Osteoblast (primary cell): ENCODE data around the gene KIF17. TPM values are rescaled to one million over a fixed set of nuclear protein-coding genes. Genes with fewer than 3 reads are reported as not detected.
"Not testable (repeated sequence)": the region's sequence is repeated elsewhere in the genome, so short reads cannot be mapped to it uniquely, and the experiment has no call there.

ENCODE experiments used
- DNase-seq: peaks from one replicate; pipeline ENCODE4 v3.0.0; 2011; ENCODE audit warnings: low spot score, mixed read lengths; ENCODE audit not compliant: insufficient read length; ENCODE audit errors: missing footprints
- H2AFZ ChIP-seq: 2 replicates; pipeline ENCODE4 v1.6.0; 2011; ENCODE audit warnings: mild to moderate bottlenecking, low read length
- H3K27ac ChIP-seq: 2 replicates; pipeline ENCODE4 v1.5.1; 2011; ENCODE audit warnings: mild to moderate bottlenecking, low read depth, low read length, moderate library complexity
- H3K27me3 ChIP-seq: 2 replicates; pipeline ENCODE4 v1.6.0; 2012; ENCODE audit warnings: mild to moderate bottlenecking, control low read depth, inconsistent platforms, low read length, moderate library complexity; ENCODE audit not compliant: insufficient read depth
- H3K36me3 ChIP-seq: 2 replicates; pipeline ENCODE4 v1.5.1; 2011; ENCODE audit warnings: mild to moderate bottlenecking, low read length, control low read depth, moderate library complexity; ENCODE audit not compliant: insufficient read depth
- H3K4me1 ChIP-seq: 2 replicates; pipeline ENCODE4 v1.5.1; 2011; ENCODE audit warnings: mild to moderate bottlenecking, low read length, control low read depth, moderate library complexity; ENCODE audit not compliant: insufficient read depth
- H3K4me2 ChIP-seq: 2 replicates; pipeline ENCODE4 v1.6.0; 2011; ENCODE audit warnings: mild to moderate bottlenecking, low read length; ENCODE audit not compliant: insufficient read depth
- H3K4me3 ChIP-seq: fragments of 200-600 bp; sonication (generic); 3 replicates; pipeline ENCODE4 v1.5.1; 2012; ENCODE audit warnings: mild to moderate bottlenecking, low read length, inconsistent platforms; ENCODE audit not compliant: insufficient read depth
- H3K79me2 ChIP-seq: 2 replicates; pipeline ENCODE4 v1.6.0; 2012; ENCODE audit warnings: mild to moderate bottlenecking, low read length, control low read depth, inconsistent platforms; ENCODE audit not compliant: insufficient read depth
- H3K9me3 ChIP-seq: 2 replicates; pipeline ENCODE4 v1.5.1; 2011; ENCODE audit warnings: low read depth, low read length, control low read depth
- H4K20me1 ChIP-seq: 2 replicates; pipeline ENCODE4 v1.6.0; 2012; ENCODE audit warnings: mild to moderate bottlenecking, low read length, control low read depth; ENCODE audit not compliant: insufficient read depth
- CTCF ChIP-seq: IDR thresholded peaks from 2 replicates; pipeline ENCODE4 v1.5.1; 2011; ENCODE audit warnings: mild to moderate bottlenecking, low read depth, low read length, moderate library complexity; ENCODE audit errors: extremely low read depth
- total RNA-seq: library from RNA; depleted of rRNA; stranded (reverse); fragments of >200 nt; gene quantifications from 2 replicates; pipeline ENCODE4 v1.2.3, GENCODE V29; 2012

Gene KIF17
- total RNA-seq, 1 donor: 0.36 TPM

- H4K20me1 ChIP-seq: no peaks in the 10 kb centered on the region
- H2AFZ ChIP-seq: no peak overlapping the region
- H3K79me2 ChIP-seq: no peaks in the 10 kb centered on the region
- H3K27me3 ChIP-seq: peaks cover 4% of the 10 kb centered on the region
- H3K9me3 ChIP-seq: no peaks in the 10 kb centered on the region
- no peak overlapping the region for H3K27ac ChIP-seq
- no peak for TF ChIP-seq CTCF
- H3K36me3 ChIP-seq: no peaks in the 10 kb centered on the region
- no peak overlapping the region for H3K4me2 ChIP-seq
- peak; percentile 83 for DNase-seq
- no peak overlapping the region for H3K4me3 ChIP-seq
- no peaks in the 10 kb centered on the region for H3K4me1 ChIP-seq
Measured at GRCh38 chr1:20721117-20722061, 3.6 kb upstream of the KIF17 start.

DNA sequence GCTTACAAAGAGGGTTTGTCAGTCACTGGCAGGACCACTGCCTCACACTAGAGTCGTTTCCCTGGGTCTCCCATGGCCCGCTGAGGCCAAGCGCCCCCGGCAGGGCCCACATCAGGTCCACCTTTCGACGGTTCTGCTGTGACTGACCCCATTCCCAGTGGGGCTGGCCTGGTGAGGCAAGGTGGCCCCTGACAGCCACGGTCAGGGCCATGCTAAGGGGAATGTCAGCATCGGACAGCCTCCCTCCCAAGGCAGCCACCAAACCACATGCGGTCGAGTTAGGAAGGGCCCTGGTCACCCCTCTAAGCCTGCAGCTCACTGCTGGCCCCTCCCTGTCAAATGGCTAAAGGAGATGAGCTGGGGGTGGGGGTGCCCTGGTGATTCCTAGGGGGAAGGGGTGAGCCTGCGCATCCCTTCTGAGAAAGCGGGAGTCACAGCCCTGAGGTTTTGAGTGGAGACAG, 2.9 kb upstream of the KIF17 start:
- no peak for DNase-seq
- H3K27ac ChIP-seq: no peak overlapping the region
- H4K20me1 ChIP-seq: no peaks in the 10 kb centered on the region
- H3K79me2 ChIP-seq: no peaks in the 10 kb centered on the region
- no peaks in the 10 kb centered on the region for H3K36me3 ChIP-seq
- H2AFZ ChIP-seq: no peak overlapping the region
- H3K4me3 ChIP-seq: no peak overlapping the region
- H3K4me1 ChIP-seq: no peaks in the 10 kb centered on the region
- no peak for TF ChIP-seq CTCF
- no peak overlapping the region for H3K4me2 ChIP-seq
- peaks cover 4% of the 10 kb centered on the region for H3K27me3 ChIP-seq
- H3K9me3 ChIP-seq: no peaks in the 10 kb centered on the region

DNA sequence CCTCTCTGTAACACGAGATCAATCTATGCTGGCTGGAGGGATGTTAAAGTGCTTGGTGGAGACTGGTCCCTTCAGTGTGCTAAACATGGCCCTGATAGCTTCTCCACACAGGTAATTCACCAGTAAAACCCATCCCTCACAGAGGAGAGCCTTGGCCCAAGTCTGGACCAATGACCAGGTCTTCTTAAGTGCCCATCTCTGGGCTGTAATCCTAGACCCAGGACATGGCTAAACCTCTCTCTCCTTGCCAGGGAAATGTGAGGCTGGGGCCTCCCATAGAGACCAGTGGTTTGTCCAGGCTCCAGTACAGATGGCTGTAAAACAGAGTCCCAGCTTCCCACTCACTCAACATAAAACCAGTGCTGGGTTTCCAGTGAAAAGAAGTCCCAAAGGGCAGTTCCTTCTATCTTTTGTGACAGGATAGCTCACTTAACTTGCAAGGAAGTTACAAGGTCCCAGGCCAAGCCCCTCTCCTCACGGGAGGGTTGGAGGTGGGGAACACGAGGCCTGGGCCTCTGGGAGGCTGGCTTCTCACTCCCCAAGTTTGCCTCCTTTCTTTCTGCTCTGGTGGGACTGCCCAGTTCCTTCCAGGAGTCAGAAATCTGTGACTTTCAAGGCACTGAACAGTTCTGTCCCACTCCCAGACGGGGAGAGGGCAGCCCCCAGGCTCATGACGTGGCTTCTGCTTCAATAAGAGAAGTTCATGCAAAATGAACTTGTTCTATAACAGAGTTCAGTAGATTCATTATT, 2.2 kb upstream of the KIF17 start:
- H3K36me3 ChIP-seq: no peaks in the 10 kb centered on the region
- no peak overlapping the region for H2AFZ ChIP-seq
- no peaks in the 10 kb centered on the region for H4K20me1 ChIP-seq
- H3K27ac ChIP-seq: no peak overlapping the region
- no peak for TF ChIP-seq CTCF
- H3K4me3 ChIP-seq: no peak overlapping the region
- H3K4me1 ChIP-seq: no peaks in the 10 kb centered on the region
- DNase-seq: peak; percentile 70
- no peak overlapping the region for H3K4me2 ChIP-seq
- peaks cover 4% of the 10 kb centered on the region for H3K27me3 ChIP-seq
- H3K79me2 ChIP-seq: no peaks in the 10 kb centered on the region
- H3K9me3 ChIP-seq: no peaks in the 10 kb centered on the region

DNA sequence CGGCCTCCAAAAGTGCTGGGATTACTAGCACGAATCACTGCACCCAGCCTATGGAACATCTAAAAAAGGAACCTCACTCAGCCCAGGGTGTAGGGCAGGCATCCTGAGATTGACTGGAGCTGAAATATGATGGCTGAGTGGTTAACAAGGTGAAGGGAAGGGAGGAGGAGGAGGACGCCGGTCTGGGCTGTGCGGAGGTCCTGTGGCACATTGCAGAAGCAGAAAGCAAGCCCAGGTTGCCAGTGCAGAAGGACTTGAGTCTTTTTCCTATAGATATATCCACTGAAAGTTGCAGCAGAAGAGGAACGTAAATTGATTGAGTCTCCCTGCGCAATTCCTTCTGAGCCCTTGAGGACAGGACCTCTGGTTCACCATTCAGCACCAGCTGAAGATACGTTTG, 1.5 kb upstream of the KIF17 start:
- DNase-seq: peak; percentile 82
- Histone ChIP-seq H3K4me2 (no peak overlapping the region), H3K4me3 (no peak overlapping the region), H3K79me2 (no peaks in the 10 kb centered on the region), H3K27ac (no peak overlapping the region), H3K9me3 (no peaks in the 10 kb centered on the region), H2AFZ (no peak overlapping the region), H3K4me1 (no peaks in the 10 kb centered on the region), H3K36me3 (no peaks in the 10 kb centered on the region), H3K27me3 (peaks cover 4% of the 10 kb centered on the region), H4K20me1 (no peaks in the 10 kb centered on the region)
- TF ChIP-seq CTCF: no peak

GRCh38 chr1:20718343-20718882, 606 bp upstream of the KIF17 start:
- not testable (repeated sequence) for H3K79me2 ChIP-seq, H3K27me3 ChIP-seq, H3K4me1 ChIP-seq, H4K20me1 ChIP-seq, H3K27ac ChIP-seq, DNase-seq, H3K9me3 ChIP-seq, H3K36me3 ChIP-seq
- Histone ChIP-seq H3K4me3 (peak overlapping the region; percentile 65), H3K4me2 (peak overlapping the region; percentile 69), H2AFZ (peak overlapping the region; percentile 83)
